SK-N-MC (cell line): ENCODE results near the gene GJA4.

ENCODE experiments used
- EZH2 ChIP-seq: fragments of 200-600 bp; sonication (generic); IDR thresholded peaks from one replicate; pipeline ENCODE4 v1.6.1; 2017; ENCODE audit warnings: antibody characterized with exemption
- POLR2AphosphoS5 ChIP-seq: IDR thresholded peaks from 2 replicates; pipeline ENCODE4 v1.6.1; 2012; ENCODE audit warnings: mild to moderate bottlenecking, low read depth, low read length, borderline replicate concordance

- TF ChIP-seq EZH2 (no peak), POLR2AphosphoS5 (no peak)
These were observed 15.9 kb upstream of the GJA4 start for GRCh38 chr1:34776911-34777310.
